Astrocyte of the cerebellum (primary cell): ENCODE measurements around the gene GABRA4.
A peak's percentile ranks its signal among the peaks of the same experiment; 100 is the strongest.

ENCODE experiments used
- DNase-seq: peaks from one replicate; pipeline ENCODE4 v3.0.0-alpha.2; 2011; ENCODE audit warnings: low read depth
- H3K4me3 ChIP-seq: 2 replicates; pipeline ENCODE4 v1.5.1; 2011; ENCODE audit warnings: mild to moderate bottlenecking, low read depth, low read length, moderate library complexity
- in situ Hi-C: cut with HindIII; loops from 2 replicates; pipeline ENCODE4 v1.10.0; 2017; ENCODE audit warnings: low sequenced_read_pairs
- TF ChIP-seq, protein P1 (sequence below): IDR thresholded peaks from 2 replicates; pipeline ENCODE4 v1.5.1; 2012; ENCODE audit warnings: low read length, low read depth, moderate library complexity, mild to moderate bottlenecking; ENCODE audit errors: missing control alignments

GABRA4 gene

DNA sequence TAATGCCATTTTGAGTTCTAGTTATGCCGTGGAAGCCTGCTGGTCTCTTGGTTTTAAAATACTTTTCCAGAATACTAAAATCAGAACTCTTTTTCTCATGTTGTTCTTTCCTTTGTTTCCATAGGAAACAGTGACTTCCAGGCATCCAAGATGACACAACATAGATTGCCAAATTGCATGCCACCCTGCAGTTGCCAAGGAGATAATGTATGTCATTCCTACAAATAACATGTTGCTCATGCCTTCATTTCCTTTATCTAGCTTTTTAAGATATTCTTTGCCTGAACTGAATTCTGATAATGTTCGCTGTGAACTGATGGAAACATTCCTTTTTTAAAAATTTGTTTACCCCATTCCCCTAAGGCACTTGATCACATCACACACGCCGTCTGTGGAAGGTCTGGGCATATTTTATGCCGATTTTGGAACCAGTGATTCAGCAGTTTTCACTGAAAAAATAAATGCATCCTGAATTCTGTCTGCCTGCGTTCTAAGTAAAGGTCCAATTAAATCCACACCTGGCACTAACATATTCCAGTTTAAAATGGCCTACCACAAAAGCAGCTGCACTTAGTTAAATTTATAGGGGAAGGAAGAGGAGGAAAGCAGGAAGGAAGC is 46.4 kb downstream of the GABRA4 start:
- H3K4me3 ChIP-seq, result no peak overlapping the region
- in situ Hi-C loops, result no loop called here
- TF ChIP-seq, protein P1, sequence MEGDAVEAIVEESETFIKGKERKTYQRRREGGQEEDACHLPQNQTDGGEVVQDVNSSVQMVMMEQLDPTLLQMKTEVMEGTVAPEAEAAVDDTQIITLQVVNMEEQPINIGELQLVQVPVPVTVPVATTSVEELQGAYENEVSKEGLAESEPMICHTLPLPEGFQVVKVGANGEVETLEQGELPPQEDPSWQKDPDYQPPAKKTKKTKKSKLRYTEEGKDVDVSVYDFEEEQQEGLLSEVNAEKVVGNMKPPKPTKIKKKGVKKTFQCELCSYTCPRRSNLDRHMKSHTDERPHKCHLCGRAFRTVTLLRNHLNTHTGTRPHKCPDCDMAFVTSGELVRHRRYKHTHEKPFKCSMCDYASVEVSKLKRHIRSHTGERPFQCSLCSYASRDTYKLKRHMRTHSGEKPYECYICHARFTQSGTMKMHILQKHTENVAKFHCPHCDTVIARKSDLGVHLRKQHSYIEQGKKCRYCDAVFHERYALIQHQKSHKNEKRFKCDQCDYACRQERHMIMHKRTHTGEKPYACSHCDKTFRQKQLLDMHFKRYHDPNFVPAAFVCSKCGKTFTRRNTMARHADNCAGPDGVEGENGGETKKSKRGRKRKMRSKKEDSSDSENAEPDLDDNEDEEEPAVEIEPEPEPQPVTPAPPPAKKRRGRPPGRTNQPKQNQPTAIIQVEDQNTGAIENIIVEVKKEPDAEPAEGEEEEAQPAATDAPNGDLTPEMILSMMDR, result no peak
- no peak for DNase-seq

DNA sequence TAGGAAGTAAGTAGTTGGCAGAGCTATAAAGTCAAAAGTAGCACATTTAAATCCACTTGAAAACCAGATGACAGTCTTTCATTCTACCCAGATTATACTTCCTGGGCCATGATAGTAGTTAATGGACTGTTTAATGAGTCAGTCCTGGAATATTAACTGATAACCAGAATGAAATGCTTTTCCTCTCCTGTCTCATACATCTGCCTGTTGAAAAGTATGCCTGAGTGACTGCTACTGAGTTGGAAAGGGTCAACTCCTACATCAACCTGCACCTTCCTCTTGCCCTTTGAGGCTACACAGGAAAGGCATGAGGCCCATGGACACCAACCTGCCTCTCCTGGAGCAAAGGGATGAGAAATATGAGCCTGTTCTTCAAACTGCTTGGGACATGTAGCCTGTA is 48.3 kb downstream of the GABRA4 start:
- in situ Hi-C loops, result no loop called here
- TF ChIP-seq, protein P1, result no peak
- H3K4me3 ChIP-seq, result no peak overlapping the region
- no peak for DNase-seq

DNA sequence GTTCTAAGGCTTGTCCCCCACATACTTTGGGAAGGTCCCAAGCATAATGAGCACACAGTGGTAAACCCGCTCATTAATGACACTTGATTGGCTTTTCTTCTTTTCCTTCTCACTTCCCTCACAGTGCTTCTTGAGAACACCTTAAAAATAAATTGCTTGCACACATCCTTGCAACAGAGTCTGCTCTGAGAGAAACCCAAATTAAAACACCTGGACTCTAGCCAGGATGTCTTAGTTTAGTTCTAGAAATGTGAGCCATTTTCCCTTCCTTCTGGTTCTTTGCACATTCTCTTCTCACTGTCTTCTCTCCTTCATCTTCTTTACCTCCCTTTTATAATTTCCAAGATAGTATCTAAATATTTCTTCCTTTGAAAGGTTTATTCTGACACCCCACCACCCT is 49.0 kb downstream of the GABRA4 start:
- H3K4me3 ChIP-seq, result no peak overlapping the region
- TF ChIP-seq, protein P1, result no peak
- in situ Hi-C loops, result no loop called here
- no peak for DNase-seq

DNA sequence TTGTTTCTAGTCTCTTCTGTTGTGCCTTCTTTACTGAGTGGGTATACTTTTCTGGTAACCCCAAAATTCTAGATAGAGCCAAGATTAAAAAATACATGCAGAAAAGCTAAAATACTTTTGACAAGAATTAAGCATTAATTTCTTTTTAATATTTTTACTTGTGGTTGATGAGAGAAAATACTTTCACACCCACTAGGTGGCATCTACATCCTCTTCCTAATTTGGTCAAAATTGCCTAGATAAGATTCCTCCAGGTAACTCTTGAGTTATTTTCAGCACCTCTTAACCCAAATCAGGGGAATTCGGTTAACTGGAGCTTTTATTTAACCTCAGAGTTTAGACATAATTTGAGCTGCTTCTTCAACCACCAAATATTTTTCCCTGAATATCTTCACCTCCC is 55.9 kb downstream of the GABRA4 start:
- in situ Hi-C loops, result no loop called here
- DNase-seq, result no peak
- H3K4me3 ChIP-seq, result no peak overlapping the region
- TF ChIP-seq, protein P1, result peak; percentile 37

DNA sequence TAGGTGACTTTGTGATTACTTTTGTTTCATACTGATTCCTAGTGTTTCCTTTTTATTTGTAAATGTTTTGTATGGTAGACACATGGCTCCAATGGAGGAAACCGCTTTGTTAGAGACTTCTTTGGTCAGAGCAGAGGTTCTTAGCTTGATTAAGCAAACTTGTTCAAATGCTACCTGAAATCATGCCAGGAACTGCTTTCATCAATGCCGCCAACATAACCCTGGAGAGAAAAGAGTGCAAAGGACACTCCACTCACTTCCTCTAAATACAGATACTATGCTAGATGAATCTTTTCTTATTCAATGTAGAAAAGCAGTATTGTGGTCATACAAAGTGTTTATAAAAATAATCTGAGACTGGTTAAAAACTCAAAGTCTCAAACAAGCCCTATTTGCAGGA is 58.7 kb downstream of the GABRA4 start:
- in situ Hi-C loops, result no loop called here
- DNase-seq, result no peak
- TF ChIP-seq, protein P1, result no peak
- H3K4me3 ChIP-seq, result no peak overlapping the region

DNA sequence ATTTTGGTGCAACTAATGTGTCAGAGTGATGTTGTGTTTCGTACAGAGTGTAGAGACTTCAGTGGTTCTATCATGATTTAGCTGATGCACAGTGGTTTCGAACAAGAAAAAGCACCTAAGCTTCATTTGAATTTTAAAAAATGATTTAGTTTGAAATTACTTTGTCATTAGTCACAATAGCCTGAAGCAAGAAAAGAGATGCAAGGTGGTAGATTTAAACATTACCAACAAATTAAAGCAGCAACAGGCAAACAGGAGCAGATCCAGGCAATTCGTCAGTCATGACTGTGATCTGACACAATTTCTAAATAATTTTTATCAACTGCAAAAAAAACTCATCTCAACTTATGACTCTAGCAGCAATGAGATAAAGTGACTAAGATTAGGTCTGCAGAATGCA is 59.7 kb downstream of the GABRA4 start:
- no peak for DNase-seq
- TF ChIP-seq, protein P1, result no peak
- in situ Hi-C loops, result no loop called here
- no peak overlapping the region for H3K4me3 ChIP-seq
